Raji (cell line): Measurements from ENCODE around the gene SDCCAG8.

Source experiments
- POLR2A ChIP-seq: IDR thresholded peaks from 2 replicates; pipeline ENCODE4 v1.6.1; 2011; ENCODE audit warnings: low read depth, low read length, control low read depth; ENCODE audit not compliant: insufficient read depth

The SDCCAG8 gene

DNA sequence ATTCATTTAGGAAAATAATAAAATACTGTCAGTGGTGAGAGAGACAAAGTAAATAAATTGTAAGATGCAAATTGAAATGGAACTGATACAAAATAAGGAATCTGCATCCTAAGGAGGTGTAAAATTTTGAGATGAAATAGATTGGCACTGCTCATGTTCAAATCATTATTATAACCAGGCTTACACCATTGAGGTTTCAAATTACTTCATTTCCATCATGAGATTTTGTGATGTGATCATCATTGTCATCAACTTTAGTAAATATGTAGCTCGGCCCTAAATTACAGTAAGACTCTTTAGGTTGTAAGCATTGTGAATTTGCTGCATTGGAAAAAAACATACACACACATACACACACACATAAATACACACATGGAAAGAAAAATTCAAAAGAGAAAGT lies 123.4 kb downstream of the SDCCAG8 start:
- TF ChIP-seq POLR2A: no peak

DNA sequence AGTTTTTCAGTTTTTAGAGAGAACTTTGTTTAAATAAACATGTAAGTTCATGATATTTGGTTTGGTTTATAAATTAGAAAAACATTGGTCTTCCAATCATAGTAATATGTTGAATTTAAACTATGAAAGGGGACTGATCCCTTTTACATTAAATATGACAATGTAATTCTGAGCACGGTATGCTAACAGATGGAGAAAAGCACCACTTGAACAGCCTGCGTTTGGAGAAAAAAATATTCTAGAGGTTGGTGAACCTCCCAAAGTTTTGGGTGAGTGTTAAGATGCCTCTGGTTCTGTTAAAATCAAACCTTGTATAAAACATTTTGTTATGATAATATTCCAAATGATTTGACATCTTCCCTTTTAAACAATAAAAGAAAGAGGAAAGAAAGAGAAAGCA lies 123.9 kb downstream of the SDCCAG8 start:
- no peak for TF ChIP-seq POLR2A

GRCh38 chr1:243388276-243388675 lies 132.4 kb downstream of the SDCCAG8 start:
- TF ChIP-seq POLR2A: no peak

GRCh38 chr1:243390162-243390791 lies 134.4 kb downstream of the SDCCAG8 start:
- TF ChIP-seq POLR2A: no peak

- TF ChIP-seq POLR2A: no peak
Observed at GRCh38 chr1:243391355-243391754, 135.5 kb downstream of the SDCCAG8 start.

GRCh38 chr1:243393096-243393495 lies 137.3 kb downstream of the SDCCAG8 start:
- no peak for TF ChIP-seq POLR2A

- TF ChIP-seq POLR2A: no peak
Observed at GRCh38 chr1:243394066-243394465, 138.2 kb downstream of the SDCCAG8 start.

DNA sequence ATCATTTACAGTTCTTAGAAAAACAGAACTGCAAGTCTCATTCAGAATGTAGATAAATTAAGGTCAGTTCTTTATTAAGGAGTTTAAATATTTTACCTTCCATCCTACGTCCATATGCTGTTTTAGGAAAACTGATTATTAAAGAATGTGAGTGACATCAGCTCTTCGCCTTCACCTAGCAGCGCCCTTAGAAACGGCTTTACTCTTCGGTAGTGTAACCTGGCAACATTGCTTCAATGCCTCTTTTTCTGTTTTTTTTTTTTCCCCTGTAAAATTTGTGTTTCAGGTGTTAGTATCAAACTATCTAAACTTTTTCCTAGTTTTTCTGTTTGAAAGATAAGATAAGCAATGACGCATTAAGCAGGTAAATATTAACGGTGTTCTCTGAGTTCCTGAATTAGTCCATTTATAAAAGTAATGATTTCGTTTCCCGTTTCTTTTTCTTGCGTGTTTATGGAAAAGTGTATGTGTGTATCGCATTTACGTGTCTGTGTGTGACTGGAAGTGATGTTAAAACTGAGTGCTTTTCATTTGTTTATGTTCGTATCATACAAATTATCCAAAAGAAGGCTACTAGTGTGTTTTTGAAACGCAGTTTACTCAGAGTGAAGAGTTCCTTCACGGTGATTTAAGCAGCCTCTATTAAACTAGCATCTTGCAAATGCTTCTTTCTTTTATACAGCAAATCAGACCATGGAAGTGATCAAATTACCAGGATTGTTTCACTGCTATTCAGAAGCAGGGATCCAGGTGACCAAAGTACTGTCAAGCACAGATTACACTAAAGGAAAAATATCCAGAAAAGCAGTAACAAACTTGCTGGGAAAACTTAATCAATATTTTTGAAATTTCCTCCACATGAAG lies 139.0 kb downstream of the SDCCAG8 start:
- no peak for TF ChIP-seq POLR2A

DNA sequence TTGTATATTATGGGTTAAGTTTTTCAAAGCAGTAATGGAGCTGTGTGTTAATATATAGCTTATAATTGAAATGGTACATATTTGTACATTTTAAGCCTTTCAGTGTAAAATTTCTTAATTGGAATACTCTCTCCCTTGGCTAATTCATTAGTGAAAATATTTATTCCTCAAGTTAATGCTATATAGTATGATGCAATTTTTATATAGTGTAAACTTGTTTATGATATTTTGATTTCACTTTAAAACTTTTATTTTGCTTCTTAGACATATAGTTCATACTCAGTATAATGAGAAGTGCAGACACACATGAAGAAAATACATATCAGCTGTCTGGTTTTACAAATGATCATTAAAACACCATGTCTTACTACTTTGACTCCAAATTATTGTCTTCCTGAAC lies 140.6 kb downstream of the SDCCAG8 start:
- TF ChIP-seq POLR2A: no peak

DNA sequence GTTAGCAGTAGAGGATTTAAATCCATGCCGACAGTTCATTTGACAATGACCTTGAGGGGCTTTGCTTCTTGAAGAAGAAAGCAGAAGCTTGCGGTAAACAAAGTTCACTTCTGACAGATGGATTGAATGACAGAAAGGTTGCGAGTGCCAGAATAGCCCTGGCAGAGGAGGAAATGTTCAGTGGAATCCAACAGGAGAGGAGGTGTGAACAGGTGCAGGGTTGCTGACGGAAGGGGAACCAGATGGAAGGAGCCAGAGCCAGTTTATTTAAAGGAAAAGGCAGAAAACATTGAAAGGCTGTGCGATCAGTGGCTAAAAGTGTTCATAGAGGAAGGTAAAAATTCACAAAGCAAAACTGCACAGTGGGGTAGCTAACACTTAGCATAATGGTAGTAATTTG lies 141.0 kb downstream of the SDCCAG8 start:
- TF ChIP-seq POLR2A: no peak

GRCh38 chr1:243397613-243398321 lies 141.9 kb downstream of the SDCCAG8 start:
- no peak for TF ChIP-seq POLR2A

GRCh38 chr1:243399561-243400155 lies 143.8 kb downstream of the SDCCAG8 start:
- TF ChIP-seq POLR2A: no peak

DNA sequence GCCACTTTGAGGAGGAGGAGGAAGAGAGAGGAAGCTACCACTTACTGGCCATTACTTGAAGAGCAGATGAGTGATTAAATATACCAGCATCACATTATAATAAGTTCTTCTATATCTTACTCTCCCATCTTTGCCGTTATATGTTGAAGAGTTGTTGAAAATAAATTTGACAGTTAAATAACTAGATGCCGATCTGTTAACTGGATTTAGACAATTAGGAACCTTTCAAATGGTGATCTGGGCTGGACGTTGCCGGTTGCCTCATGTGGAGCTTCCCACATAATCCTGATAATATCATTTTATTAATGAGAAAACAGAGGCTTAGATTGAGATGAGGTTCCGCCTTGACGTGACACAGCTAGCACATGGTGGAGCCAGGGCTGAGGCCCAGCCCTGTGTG lies 147.0 kb downstream of the SDCCAG8 start:
- TF ChIP-seq POLR2A: no peak

DNA sequence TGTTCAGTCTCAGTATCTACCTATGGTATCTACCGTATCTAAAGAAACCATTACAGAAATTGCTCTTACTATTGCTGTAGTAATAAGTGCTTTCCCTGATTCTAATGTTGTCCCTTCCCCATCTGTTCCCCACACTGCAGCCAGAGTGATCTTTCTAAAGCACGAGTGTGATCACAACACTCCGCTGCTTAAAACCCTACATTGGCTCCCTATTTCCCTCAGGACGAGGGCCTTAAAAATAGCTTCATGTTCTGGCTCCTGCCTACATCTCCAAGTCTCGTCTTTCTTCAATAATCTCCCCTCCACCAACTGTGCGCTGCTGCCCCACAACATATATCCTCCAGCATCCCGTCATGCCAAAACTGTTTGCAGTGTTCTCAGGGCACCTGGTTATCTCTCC lies 150.6 kb downstream of the SDCCAG8 start:
- TF ChIP-seq POLR2A: no peak

- no peak for TF ChIP-seq POLR2A
Observed at GRCh38 chr1:243407284-243408018, 151.6 kb downstream of the SDCCAG8 start.
